K562 treated with DMSO at 1 percent for 4 hours (cell line): Measurements from ENCODE around the gene ZNF566. TPM values are rescaled to one million over a fixed set of nuclear protein-coding genes. Genes with fewer than 3 reads are reported as not detected.

Experiments
- total RNA-seq: library from RNA; unstranded; fragments of 300-600 nt; gene quantifications from 2 replicates; pipeline ENCODE4 v1.2.3, GENCODE V29; 2022; ENCODE audit not compliant: insufficient read depth

The ZNF566 gene
- total RNA-seq = 4.1 and 9.2 TPM in 2 replicates

DNA sequence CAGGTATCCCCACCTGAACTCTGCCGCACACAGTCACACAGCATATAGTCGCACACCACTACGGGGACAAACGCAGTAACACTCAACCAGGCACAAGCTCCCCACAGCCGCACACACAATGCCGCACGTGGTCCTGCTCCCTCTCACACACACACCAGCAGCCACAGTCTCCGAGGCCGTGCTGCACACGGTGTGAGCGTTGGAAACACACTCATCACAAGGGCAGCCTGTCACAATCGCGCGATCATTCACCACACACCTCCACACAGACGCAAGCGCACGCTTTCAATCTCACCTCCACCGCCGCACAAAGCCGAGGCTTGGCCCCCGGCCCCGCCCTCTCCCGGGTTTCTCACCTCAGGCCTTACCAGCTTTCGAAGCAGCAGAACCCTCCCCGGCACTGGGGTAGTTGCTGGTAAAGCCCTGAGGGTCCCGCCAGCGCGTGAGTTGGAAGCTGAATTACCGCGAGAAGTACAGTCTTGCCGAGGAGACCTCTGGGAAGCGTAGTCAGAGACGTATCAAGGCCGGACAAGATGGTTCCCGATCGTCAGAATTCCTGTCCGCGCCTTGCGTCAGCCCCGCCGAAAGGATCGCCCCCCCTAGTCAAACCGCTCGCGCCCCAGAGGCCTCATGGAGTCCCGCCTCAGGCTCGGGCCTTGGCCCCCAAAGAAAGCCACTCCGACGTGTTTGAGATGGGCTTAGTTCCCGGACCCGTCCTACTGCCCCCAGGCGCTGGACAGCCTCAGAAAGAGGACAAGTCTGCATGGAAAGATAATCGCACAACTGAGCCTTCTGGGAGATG is at the start of gene ZNF566:
TSS of gene ZNF566 (minus strand) at position 444 of the 802 bp plus-strand sequence. CDS start 13,004 bp downstream, outside the sequence.

DNA sequence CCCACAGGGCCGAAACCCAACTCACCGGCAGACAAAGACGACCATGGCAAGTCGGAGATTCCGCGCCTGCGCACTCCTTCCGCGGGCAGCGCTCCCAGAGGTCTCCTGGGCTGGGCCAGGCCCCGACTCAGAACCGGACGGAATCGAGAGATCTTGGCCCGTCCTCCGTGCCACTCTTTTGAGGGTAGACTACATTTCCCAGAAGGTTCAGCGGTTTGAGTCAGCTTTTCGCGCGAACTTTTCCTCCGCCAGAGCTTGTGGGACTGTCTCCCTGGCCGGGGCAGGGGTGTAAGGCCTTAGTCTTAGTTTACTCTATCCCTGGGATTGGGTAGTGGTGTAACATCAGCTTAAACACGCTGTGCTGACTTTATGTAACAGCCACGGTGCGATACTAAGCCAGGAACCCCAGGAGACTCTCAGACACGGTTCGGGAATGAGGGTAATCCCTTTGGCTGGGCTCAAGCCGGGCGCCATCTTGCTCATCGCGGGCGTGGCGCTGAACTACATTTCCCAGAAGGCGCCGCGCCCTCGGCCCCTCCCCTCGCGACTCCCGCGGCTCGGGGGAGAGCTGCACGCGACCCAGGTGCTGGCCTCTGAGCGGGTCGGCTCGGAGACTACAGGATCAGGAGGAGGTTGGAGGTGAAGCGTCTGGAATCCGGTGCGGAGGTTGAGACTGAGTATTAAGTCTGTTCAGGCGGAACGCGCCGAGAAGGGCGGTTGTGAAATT is 39.0 kb upstream of the ZNF566 start, which contains the start of gene ZNF260:
TSS of gene ZNF260 (minus strand) at position 78 of the 727 bp plus-strand sequence. CDS start 13,033 bp downstream, outside the sequence.

DNA sequence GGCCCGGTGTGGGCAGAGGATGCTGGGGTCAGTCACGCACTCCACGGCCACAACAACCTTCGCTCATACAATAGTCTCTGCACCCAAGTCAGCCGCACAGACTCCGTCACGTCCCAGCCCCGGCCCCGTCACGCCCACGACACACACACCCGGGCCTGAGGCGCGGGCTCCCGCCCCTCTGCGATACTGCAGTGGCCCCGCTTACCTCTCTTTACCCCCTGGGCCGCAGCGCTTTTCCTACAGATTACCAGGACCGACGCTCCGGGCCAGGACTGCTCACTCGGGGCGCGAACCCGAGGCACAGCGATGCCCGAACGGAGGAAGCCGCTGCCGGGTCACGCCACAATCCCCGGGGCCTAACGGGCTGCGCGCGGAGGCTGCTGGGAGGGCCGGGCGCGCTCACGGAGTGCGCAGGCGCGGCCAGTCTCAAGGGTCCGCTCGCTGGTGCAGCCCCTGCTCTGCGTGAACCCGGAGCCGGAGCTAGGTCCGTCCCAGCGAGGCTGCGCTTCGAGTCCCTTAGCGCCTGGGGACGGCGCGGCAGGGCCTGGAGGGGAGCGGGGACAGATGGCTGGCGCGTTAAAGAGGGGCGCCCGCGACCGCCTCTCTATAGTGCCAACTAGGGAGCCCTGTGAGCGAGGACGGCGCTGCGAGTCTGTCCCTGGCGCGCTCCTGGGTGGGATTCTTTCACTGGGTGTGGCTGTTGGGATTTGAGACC is 70.9 kb downstream of the ZNF566 start, which contains the start of gene ZFP82:
TSS of gene ZFP82 (minus strand) at position 358 of the 715 bp plus-strand sequence. CDS start 8,855 bp downstream, outside the sequence.

Other genes starting within 250 kb of the ZNF566 start
- gene ZFP14, start 110.4 kb downstream of the ZNF566 start, total RNA-seq = 0.19 and 0.25 TPM in 2 replicates
- gene ZFP82, start 70.9 kb downstream of the ZNF566 start, total RNA-seq = 0.81 and 1.5 TPM in 2 replicates
- gene ZNF260, start 38.7 kb upstream of the ZNF566 start, total RNA-seq = 2.7 and 3.4 TPM in 2 replicates
- gene ZNF529, start 83.7 kb upstream of the ZNF566 start, total RNA-seq = 1.9 and 3.1 TPM in 2 replicates
- 0.28 TPM in 1 of 2 replicates, not detected in the other for gene ZNF382, start 115.8 kb upstream of the ZNF566 start, total RNA-seq
- not detected in 2 replicates for gene ZNF461, start 177.3 kb upstream of the ZNF566 start, total RNA-seq
- gene ZNF567, start 198.1 kb upstream of the ZNF566 start, total RNA-seq = 2.7 and 3.7 TPM in 2 replicates